Measurements from ENCODE around the gene KNDC1.

DNA sequence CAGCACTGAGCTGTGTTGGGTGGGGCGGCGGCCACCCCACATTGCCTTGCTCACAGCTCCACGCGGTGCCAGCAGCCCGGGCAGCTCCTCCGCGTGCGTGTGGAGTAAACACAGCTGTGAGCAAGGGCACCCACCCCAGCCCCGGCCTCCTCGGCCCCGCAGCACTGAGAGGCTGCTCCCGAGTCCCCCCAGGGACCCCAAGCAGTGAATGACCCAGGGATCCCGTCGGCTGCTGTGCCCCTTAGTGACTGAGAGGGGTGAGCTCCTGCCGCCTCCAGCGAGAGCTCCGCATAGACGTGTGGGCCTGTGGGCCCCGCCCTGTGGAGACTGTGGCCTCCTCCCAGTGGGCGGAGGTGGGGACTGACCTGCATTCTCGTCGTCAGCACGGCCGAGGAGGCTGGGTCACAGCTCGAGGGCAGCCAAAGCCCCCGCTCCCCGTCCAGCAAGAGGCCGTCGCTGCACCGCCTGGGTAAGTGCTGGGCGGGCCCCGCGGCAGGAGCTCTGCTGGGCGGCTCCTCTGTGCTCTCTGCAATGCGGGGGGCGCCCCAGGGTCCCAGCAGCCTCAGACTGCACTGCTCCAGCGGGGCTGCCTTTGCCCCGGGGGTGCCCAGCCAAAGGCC is 40.1 kb downstream of the KNDC1 start:
- TF ChIP-seq EZH2phosphoT487 (IDR thresholded peaks at IDR 0.05; ENCODE audit: low read length): no peak
- TF ChIP-seq CTCF (IDR thresholded peaks at IDR 0.05; ENCODE audit: low read length): no peak

Data from MM.1S (cell line).